ENCODE results near the gene CMTM5. TPM values are rescaled to one million over a fixed set of nuclear protein-coding genes. Genes with fewer than 3 reads are reported as not detected.

Gene CMTM5
- total RNA-seq, 1 experiment from 2014 or later: 0.24 TPM

- POLR2A ChIA-PET: no interaction called here
- Mint-ChIP-seq H3K9me3 (no peaks in the 10 kb centered on the region), H3K4me3 (no peak overlapping the region), H3K27me3 (ENCODE audit: low read depth) (peaks cover 29% of the 10 kb centered on the region), H3K4me1 (peaks cover 12% of the 10 kb centered on the region), H3K27ac (no peak overlapping the region), H3K36me3 (peaks cover 18% of the 10 kb centered on the region)
- ATAC-seq (no peak), DNase-seq (ENCODE audit: low spot score) (no peak)
- TF ChIP-seq SP1 (CRISPR knock-in tag; conservative IDR thresholded peaks at IDR 0.05) (no peak), ZNF232 (CRISPR knock-in tag; IDR thresholded peaks at IDR 0.05) (no peak), IRF2 (CRISPR knock-in tag; IDR thresholded peaks at IDR 0.05; ENCODE audit: borderline replicate concordance, low read depth) (no peak), ZNF416 (CRISPR knock-in tag; IDR thresholded peaks at IDR 0.05) (no peak), KAT7 (CRISPR knock-in tag; IDR thresholded peaks at IDR 0.05; ENCODE audit: borderline replicate concordance) (no peak), E2F1 (CRISPR knock-in tag; IDR thresholded peaks at IDR 0.05) (no peak)
- TF ChIP-seq, protein P1, sequence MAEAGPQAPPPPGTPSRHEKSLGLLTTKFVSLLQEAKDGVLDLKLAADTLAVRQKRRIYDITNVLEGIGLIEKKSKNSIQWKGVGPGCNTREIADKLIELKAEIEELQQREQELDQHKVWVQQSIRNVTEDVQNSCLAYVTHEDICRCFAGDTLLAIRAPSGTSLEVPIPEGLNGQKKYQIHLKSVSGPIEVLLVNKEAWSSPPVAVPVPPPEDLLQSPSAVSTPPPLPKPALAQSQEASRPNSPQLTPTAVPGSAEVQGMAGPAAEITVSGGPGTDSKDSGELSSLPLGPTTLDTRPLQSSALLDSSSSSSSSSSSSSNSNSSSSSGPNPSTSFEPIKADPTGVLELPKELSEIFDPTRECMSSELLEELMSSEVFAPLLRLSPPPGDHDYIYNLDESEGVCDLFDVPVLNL (CRISPR knock-in tag; IDR thresholded peaks at IDR 0.05; ENCODE audit: borderline replicate concordance, low read depth): no peak
- TF ChIP-seq, protein P2, sequence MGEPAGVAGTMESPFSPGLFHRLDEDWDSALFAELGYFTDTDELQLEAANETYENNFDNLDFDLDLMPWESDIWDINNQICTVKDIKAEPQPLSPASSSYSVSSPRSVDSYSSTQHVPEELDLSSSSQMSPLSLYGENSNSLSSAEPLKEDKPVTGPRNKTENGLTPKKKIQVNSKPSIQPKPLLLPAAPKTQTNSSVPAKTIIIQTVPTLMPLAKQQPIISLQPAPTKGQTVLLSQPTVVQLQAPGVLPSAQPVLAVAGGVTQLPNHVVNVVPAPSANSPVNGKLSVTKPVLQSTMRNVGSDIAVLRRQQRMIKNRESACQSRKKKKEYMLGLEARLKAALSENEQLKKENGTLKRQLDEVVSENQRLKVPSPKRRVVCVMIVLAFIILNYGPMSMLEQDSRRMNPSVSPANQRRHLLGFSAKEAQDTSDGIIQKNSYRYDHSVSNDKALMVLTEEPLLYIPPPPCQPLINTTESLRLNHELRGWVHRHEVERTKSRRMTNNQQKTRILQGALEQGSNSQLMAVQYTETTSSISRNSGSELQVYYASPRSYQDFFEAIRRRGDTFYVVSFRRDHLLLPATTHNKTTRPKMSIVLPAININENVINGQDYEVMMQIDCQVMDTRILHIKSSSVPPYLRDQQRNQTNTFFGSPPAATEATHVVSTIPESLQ (CRISPR knock-in tag; IDR thresholded peaks at IDR 0.05): no peak
- TF ChIP-seq, protein P3, sequence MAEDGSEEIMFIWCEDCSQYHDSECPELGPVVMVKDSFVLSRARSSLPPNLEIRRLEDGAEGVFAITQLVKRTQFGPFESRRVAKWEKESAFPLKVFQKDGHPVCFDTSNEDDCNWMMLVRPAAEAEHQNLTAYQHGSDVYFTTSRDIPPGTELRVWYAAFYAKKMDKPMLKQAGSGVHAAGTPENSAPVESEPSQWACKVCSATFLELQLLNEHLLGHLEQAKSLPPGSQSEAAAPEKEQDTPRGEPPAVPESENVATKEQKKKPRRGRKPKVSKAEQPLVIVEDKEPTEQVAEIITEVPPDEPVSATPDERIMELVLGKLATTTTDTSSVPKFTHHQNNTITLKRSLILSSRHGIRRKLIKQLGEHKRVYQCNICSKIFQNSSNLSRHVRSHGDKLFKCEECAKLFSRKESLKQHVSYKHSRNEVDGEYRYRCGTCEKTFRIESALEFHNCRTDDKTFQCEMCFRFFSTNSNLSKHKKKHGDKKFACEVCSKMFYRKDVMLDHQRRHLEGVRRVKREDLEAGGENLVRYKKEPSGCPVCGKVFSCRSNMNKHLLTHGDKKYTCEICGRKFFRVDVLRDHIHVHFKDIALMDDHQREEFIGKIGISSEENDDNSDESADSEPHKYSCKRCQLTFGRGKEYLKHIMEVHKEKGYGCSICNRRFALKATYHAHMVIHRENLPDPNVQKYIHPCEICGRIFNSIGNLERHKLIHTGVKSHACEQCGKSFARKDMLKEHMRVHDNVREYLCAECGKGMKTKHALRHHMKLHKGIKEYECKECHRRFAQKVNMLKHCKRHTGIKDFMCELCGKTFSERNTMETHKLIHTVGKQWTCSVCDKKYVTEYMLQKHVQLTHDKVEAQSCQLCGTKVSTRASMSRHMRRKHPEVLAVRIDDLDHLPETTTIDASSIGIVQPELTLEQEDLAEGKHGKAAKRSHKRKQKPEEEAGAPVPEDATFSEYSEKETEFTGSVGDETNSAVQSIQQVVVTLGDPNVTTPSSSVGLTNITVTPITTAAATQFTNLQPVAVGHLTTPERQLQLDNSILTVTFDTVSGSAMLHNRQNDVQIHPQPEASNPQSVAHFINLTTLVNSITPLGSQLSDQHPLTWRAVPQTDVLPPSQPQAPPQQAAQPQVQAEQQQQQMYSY (CRISPR knock-in tag; IDR thresholded peaks at IDR 0.05): no peak
- TF ChIP-seq, protein P4, sequence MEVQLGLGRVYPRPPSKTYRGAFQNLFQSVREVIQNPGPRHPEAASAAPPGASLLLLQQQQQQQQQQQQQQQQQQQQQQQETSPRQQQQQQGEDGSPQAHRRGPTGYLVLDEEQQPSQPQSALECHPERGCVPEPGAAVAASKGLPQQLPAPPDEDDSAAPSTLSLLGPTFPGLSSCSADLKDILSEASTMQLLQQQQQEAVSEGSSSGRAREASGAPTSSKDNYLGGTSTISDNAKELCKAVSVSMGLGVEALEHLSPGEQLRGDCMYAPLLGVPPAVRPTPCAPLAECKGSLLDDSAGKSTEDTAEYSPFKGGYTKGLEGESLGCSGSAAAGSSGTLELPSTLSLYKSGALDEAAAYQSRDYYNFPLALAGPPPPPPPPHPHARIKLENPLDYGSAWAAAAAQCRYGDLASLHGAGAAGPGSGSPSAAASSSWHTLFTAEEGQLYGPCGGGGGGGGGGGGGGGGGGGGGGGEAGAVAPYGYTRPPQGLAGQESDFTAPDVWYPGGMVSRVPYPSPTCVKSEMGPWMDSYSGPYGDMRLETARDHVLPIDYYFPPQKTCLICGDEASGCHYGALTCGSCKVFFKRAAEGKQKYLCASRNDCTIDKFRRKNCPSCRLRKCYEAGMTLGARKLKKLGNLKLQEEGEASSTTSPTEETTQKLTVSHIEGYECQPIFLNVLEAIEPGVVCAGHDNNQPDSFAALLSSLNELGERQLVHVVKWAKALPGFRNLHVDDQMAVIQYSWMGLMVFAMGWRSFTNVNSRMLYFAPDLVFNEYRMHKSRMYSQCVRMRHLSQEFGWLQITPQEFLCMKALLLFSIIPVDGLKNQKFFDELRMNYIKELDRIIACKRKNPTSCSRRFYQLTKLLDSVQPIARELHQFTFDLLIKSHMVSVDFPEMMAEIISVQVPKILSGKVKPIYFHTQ (CRISPR knock-in tag; IDR thresholded peaks at IDR 0.05): no peak
- TF ChIP-seq, protein P5, sequence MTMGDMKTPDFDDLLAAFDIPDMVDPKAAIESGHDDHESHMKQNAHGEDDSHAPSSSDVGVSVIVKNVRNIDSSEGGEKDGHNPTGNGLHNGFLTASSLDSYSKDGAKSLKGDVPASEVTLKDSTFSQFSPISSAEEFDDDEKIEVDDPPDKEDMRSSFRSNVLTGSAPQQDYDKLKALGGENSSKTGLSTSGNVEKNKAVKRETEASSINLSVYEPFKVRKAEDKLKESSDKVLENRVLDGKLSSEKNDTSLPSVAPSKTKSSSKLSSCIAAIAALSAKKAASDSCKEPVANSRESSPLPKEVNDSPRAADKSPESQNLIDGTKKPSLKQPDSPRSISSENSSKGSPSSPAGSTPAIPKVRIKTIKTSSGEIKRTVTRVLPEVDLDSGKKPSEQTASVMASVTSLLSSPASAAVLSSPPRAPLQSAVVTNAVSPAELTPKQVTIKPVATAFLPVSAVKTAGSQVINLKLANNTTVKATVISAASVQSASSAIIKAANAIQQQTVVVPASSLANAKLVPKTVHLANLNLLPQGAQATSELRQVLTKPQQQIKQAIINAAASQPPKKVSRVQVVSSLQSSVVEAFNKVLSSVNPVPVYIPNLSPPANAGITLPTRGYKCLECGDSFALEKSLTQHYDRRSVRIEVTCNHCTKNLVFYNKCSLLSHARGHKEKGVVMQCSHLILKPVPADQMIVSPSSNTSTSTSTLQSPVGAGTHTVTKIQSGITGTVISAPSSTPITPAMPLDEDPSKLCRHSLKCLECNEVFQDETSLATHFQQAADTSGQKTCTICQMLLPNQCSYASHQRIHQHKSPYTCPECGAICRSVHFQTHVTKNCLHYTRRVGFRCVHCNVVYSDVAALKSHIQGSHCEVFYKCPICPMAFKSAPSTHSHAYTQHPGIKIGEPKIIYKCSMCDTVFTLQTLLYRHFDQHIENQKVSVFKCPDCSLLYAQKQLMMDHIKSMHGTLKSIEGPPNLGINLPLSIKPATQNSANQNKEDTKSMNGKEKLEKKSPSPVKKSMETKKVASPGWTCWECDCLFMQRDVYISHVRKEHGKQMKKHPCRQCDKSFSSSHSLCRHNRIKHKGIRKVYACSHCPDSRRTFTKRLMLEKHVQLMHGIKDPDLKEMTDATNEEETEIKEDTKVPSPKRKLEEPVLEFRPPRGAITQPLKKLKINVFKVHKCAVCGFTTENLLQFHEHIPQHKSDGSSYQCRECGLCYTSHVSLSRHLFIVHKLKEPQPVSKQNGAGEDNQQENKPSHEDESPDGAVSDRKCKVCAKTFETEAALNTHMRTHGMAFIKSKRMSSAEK (CRISPR knock-in tag; IDR thresholded peaks at IDR 0.05; ENCODE audit: borderline replicate concordance): no peak
- CTCF ChIA-PET: interaction anchor here (1.0 to 1.6 kb wide), 2 partner anchors 25 to 235 kb away, joined by 3 to 5 read pairs; no protein-coding TSS in a partner anchor
Observed at GRCh38 chr14:23355871-23356435, 20.9 kb upstream of the CMTM5 start.

Data from WTC11 (cell line).